ENCODE data around the gene RTL3.
"Not testable (repeated sequence)": the region's sequence is repeated elsewhere in the genome, so short reads cannot be mapped to it uniquely, and the experiment has no call there.

The RTL3 gene

GRCh38 chrX:78658845-78659744, at the start of gene RTL3:
RTL3 (minus strand) TSS chrX:78659328; CDS start chrX:78658420, 908 bp downstream.
- DNase-seq = no peak

- DNase-seq = no peak
These were observed 49.7 kb upstream of the RTL3 start for GRCh38 chrX:78708816-78709215.

- DNase-seq = peak; percentile 16
These were observed 49.1 kb upstream of the RTL3 start for GRCh38 chrX:78708262-78708661.

- no peak for DNase-seq
These were observed 46.9 kb upstream of the RTL3 start for GRCh38 chrX:78706071-78706470.

GRCh38 chrX:78693536-78693935, 34.4 kb upstream of the RTL3 start:
- no peak for DNase-seq

- no peak for DNase-seq
These were observed 33.9 kb upstream of the RTL3 start for GRCh38 chrX:78693012-78693411.

GRCh38 chrX:78687586-78687985, 28.5 kb upstream of the RTL3 start:
- DNase-seq = no peak

- DNase-seq = no peak
These were observed 14.1 kb upstream of the RTL3 start for GRCh38 chrX:78673246-78673645.

GRCh38 chrX:78665342-78665741, 6.2 kb upstream of the RTL3 start:
- no peak for DNase-seq

GRCh38 chrX:78661836-78662235, 2.7 kb upstream of the RTL3 start:
- no peak for DNase-seq

GRCh38 chrX:78659955-78660354, 827 bp upstream of the RTL3 start:
- no peak for DNase-seq

GRCh38 chrX:78658414-78658813, 714 bp downstream of the RTL3 start:
- DNase-seq = no peak

- DNase-seq = no peak
These were observed 3.5 kb downstream of the RTL3 start for GRCh38 chrX:78655642-78656041.

GRCh38 chrX:78653118-78653822, 5.9 kb downstream of the RTL3 start:
- DNase-seq = no peak

GRCh38 chrX:78650906-78651437, 8.2 kb downstream of the RTL3 start:
- DNase-seq = no peak

GRCh38 chrX:78643874-78644273, 15.3 kb downstream of the RTL3 start:
- DNase-seq = no peak

GRCh38 chrX:78643096-78643495, 16.0 kb downstream of the RTL3 start:
- DNase-seq = no peak

- not testable (repeated sequence) for DNase-seq
These were observed 23.0 kb downstream of the RTL3 start for GRCh38 chrX:78636096-78636495.

GRCh38 chrX:78624962-78625909, 33.9 kb downstream of the RTL3 start:
- DNase-seq = no peak

- DNase-seq = no peak
These were observed 34.7 kb downstream of the RTL3 start for GRCh38 chrX:78624426-78624825.

- no peak for DNase-seq
These were observed 36.3 kb downstream of the RTL3 start for GRCh38 chrX:78622831-78623230.

- no peak for DNase-seq
These were observed 39.3 kb downstream of the RTL3 start for GRCh38 chrX:78619834-78620233.

- DNase-seq = no peak
These were observed 40.1 kb downstream of the RTL3 start for GRCh38 chrX:78618987-78619386.

All from CD4-positive, alpha-beta T cell treated with Interleukin-15 for 1 hour (primary cell).